Mesodermal cell (in vitro differentiated cells): ENCODE data around the gene ROMO1.
"Not testable (repeated sequence)": the region's sequence is repeated elsewhere in the genome, so short reads cannot be mapped to it uniquely, and the experiment has no call there.

ENCODE experiments used
- H3K27ac ChIP-seq: 2 replicates; pipeline ENCODE4 v1.7.0; 2013; ENCODE audit warnings: mild to moderate bottlenecking, low read depth, low read length, moderate library complexity; ENCODE audit not compliant: severe bottlenecking
- H3K36me3 ChIP-seq: 2 replicates; pipeline ENCODE4 v1.7.1; 2013; ENCODE audit warnings: mild to moderate bottlenecking, low read length, moderate library complexity; ENCODE audit not compliant: control insufficient read depth, insufficient read depth
- H3K4me1 ChIP-seq: one replicate; pipeline ENCODE4 v1.7.1; 2013; ENCODE audit warnings: mild to moderate bottlenecking, low read length; ENCODE audit not compliant: insufficient read depth, control insufficient read depth, poor library complexity, severe bottlenecking
- H3K4me3 ChIP-seq: 2 replicates; pipeline ENCODE4 v1.7.0; 2013; ENCODE audit warnings: low read length, control low read depth, mild to moderate bottlenecking; ENCODE audit not compliant: insufficient read depth, poor library complexity, severe bottlenecking; ENCODE audit errors: extremely low read depth
- H3K9me3 ChIP-seq: 2 replicates; pipeline ENCODE4 v1.7.1; 2013; ENCODE audit warnings: mild to moderate bottlenecking, low read length, moderate library complexity; ENCODE audit not compliant: control insufficient read depth
- WGBS, 2 experiments: methylation state at CpG; one replicate each; pipeline ENCODE4 v1.1.5; 2013; ENCODE audit warnings: missing lambda C conversion rate in 2 of 2; ENCODE audit not compliant: insufficient coverage in 2 of 2; 5-methylcytosine and 5-hydroxymethylcytosine counted together

ROMO1 gene

GRCh38 chr20:35742741-35743523, 43.7 kb downstream of the ROMO1 start:
- peak overlapping the region; percentile 92 for H3K27ac ChIP-seq
- H3K4me1 ChIP-seq, result no peaks in the 10 kb centered on the region
- no peaks in the 10 kb centered on the region for H3K9me3 ChIP-seq
- peak overlapping the region; percentile 66 for H3K4me3 ChIP-seq
- peaks cover 24% of the 10 kb centered on the region for H3K36me3 ChIP-seq
- 5 to 10% methylated on average over 5 of the region's 8 CpGs for WGBS, 2 experiments

- Histone ChIP-seq H3K9me3 (no peaks in the 10 kb centered on the region), H3K4me1 (no peaks in the 10 kb centered on the region), H3K27ac (no peak overlapping the region), H3K36me3 (peaks cover 14% of the 10 kb centered on the region), H3K4me3 (no peak overlapping the region)
- WGBS, 2 experiments, result 98 to 99% methylated on average over 8 to 9 of the region's 15 CpGs
These were observed 44.7 kb downstream of the ROMO1 start for GRCh38 chr20:35743693-35744491.

DNA sequence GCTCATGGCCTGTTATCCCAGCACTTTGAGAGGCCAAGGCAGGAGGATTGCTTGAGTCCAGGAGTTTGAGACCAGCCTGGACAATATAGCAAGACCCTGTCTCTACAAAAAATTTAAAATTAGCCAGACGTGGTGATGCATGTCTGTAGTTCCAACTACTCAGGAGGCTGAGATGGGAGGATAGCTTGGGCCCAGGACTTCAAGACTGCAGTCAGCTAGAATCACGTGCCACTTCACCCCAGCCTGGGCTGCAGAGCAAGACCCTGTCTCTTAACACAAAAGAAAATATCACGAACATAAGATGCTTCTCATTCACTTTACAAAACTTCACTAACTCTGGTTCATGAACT, 45.3 kb downstream of the ROMO1 start:
- not testable (repeated sequence) for H3K4me3 ChIP-seq, H3K4me1 ChIP-seq, H3K9me3 ChIP-seq, H3K27ac ChIP-seq, H3K36me3 ChIP-seq
- WGBS, 2 experiments, result 88 to 100% methylated on average over 1 to 2 of the region's 3 CpGs
